K562 (cell line): Measurements from ENCODE around the gene EYA3.

Source experiments
- CTCF ChIP-seq, 3 experiments: IDR thresholded peaks in 2 of 3; conservative IDR thresholded peaks in 1 of 3; 2 replicates each; pipeline ENCODE4 v1.5.1; 2011 to 2012; ENCODE audit warnings: low read length in 3 of 3, mild to moderate bottlenecking in 3 of 3, control low read depth in 2 of 3, improper control_type of control experiment in 1 of 3, inconsistent platforms in 1 of 3, low read depth in 1 of 3, mixed read lengths in 1 of 3, moderate library complexity in 1 of 3; ENCODE audit not compliant: insufficient read depth in 2 of 3
- RCOR1 ChIP-seq, 2 experiments: IDR thresholded peaks; 2 replicates each; pipeline ENCODE4 v1.6.1; 2012; ENCODE audit warnings: low read depth in 2 of 2, low read length in 2 of 2, borderline replicate concordance in 1 of 2, improper control_type of control experiment in 1 of 2
- ZNF184 ChIP-seq: sonication (generic); formaldehyde crosslinking; IDR thresholded peaks from 2 replicates; pipeline ENCODE4 v1.5.0; 2020; ENCODE audit warnings: missing genetic modification reagents
- ZNF197 ChIP-seq: fragments of 200-800 bp; sonication (Bioruptor generic); IDR thresholded peaks from 2 replicates; pipeline ENCODE4 v1.6.1; 2016; ENCODE audit warnings: low read depth, missing genetic modification characterization, missing compliant biosample characterization
- ZNF561 ChIP-seq: fragments of 450-650 bp; formaldehyde crosslinking; conservative IDR thresholded peaks from 2 replicates; pipeline ENCODE4 v1.4.0; 2020; ENCODE audit warnings: mild to moderate bottlenecking, moderate library complexity
- TF ChIP-seq, protein P1 (sequence below): sonication (generic); formaldehyde crosslinking; IDR thresholded peaks from 2 replicates; pipeline ENCODE4 v1.9.0; 2022; ENCODE audit warnings: mild to moderate bottlenecking, missing genetic modification reagents

GRCh38 chr1:27951396-27951795 lies 137.0 kb downstream of the EYA3 start:
- TF ChIP-seq, protein P1, sequence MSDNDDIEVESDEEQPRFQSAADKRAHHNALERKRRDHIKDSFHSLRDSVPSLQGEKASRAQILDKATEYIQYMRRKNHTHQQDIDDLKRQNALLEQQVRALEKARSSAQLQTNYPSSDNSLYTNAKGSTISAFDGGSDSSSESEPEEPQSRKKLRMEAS (CRISPR knock-in tag) = no peak
- TF ChIP-seq CTCF (IDR thresholded peaks at IDR 0.05 in 2 of 3, conservative IDR thresholded peaks at IDR 0.05 in 1 of 3; ENCODE audit: insufficient read depth in 2 of 3, low read depth in 1 of 3, low read length in 3 of 3) = no peak
- TF ChIP-seq ZNF184 = no peak
- TF ChIP-seq ZNF197 = no peak
- TF ChIP-seq RCOR1 (IDR thresholded peaks at IDR 0.05; ENCODE audit: borderline replicate concordance in 1 of 2, low read depth in 2 of 2, low read length in 2 of 2) = no peak
- no peak for TF ChIP-seq ZNF561 (CRISPR knock-in tag)
